Testis (tissue), 3 donors: ENCODE results near the gene RASA3. TPM values are rescaled to one million over a fixed set of nuclear protein-coding genes. Genes with fewer than 3 reads are reported as not detected.

Source experiments
- DNase-seq: peaks from one replicate; pipeline ENCODE4 v3.0.0-alpha.2; 2019
- H3K27ac ChIP-seq, 2 donors: fragments of 200-600 bp; sonication (generic); one replicate each; pipeline ENCODE4 v1.5.1; 2019
- H3K27me3 ChIP-seq: fragments of 200-600 bp; sonication (generic); one replicate; pipeline ENCODE4 v1.5.1; 2019
- H3K36me3 ChIP-seq: fragments of 200-600 bp; sonication (generic); one replicate; pipeline ENCODE4 v1.5.1; 2017; ENCODE audit warnings: low read depth; ENCODE audit errors: missing control alignments
- H3K4me1 ChIP-seq: fragments of 200-600 bp; sonication (generic); one replicate; pipeline ENCODE4 v1.5.1; 2019
- H3K4me3 ChIP-seq, 2 donors: fragments of 200-600 bp; sonication (generic); one replicate each; pipeline ENCODE4 v1.5.1; 2017 to 2019
- H3K9me3 ChIP-seq: fragments of 200-600 bp; sonication (generic); one replicate; pipeline ENCODE4 v1.5.1; 2017
- CTCF ChIP-seq, 3 experiments: fragments of 450-650 bp in 2 of 3; fragments of 200-600 bp in 1 of 3; sonication (generic) in 1 of 3; IDR thresholded peaks; one replicate each; pipeline ENCODE4 v1.5.1; 2016 to 2019; ENCODE audit warnings: antibody characterized with exemption in 3 of 3, mild to moderate bottlenecking in 2 of 3, moderate library complexity in 1 of 3
- POLR2A ChIP-seq: fragments of 450-650 bp; IDR thresholded peaks from one replicate; pipeline ENCODE4 v1.6.1; 2017; ENCODE audit warnings: antibody characterized with exemption, mild to moderate bottlenecking, moderate library complexity
- WGBS, 2 donors: methylation state at CpG; one replicate each; pipeline ENCODE4 v1.1.5; 2018; 5-methylcytosine and 5-hydroxymethylcytosine counted together
- intact Hi-C: fragments of 100-400 bp; cut with DNase I; formaldehyde crosslinking; loops from one replicate; pipeline ENCODE4 v1.15.1; 2023; ENCODE audit warnings: low total_unique reads
- polyA plus RNA-seq: library from polyadenylated mRNA; stranded (reverse); fragments of 350-450 nt; fragmentation: Illumina TruSeq; extraction: RNeasy Lipid Tissue Mini Kit (QIAGEN cat#74804); gene quantifications from one replicate; pipeline ENCODE4 v1.2.3, GENCODE V29; 2014; ENCODE audit warnings: low read depth, low replicate concordance; ENCODE audit not compliant: insufficient read depth
- total RNA-seq, 2 donors: library from RNA; depleted of rRNA; stranded (reverse); fragments of >200 nt; gene quantifications; one replicate each; pipeline ENCODE4 v1.2.3, GENCODE V29; 2016

The RASA3 gene
- total and polyA plus RNA-seq, 3 donors from 2014 or later, result 13.2 to 21.6 (median 16.4) TPM

- 79 to 89% methylated on average over 16 to 17 of the region's 17 CpGs for WGBS, 2 donors
- TF ChIP-seq CTCF (IDR thresholded peaks at IDR 0.05), result no peak
- no peak for TF ChIP-seq POLR2A
- H3K9me3 ChIP-seq, result no peaks in the 10 kb centered on the region
- H3K4me1 ChIP-seq, result no peaks in the 10 kb centered on the region
- DNase-seq, result no peak
- H3K27me3 ChIP-seq, result no peaks in the 10 kb centered on the region
- no peaks in the 10 kb centered on the region for H3K36me3 ChIP-seq
- H3K4me3 ChIP-seq, result no peak overlapping the region
- intact Hi-C loops, result no loop called here
- H3K27ac ChIP-seq, result no peak overlapping the region
These were observed 163.7 kb downstream of the RASA3 start for GRCh38 chr13:113968463-113969310.

- TF ChIP-seq POLR2A, result no peak
- no peak for TF ChIP-seq CTCF (IDR thresholded peaks at IDR 0.05)
- no peak overlapping the region for H3K27ac ChIP-seq
- no peaks in the 10 kb centered on the region for H3K4me1 ChIP-seq
- 84 to 93% methylated on average over 16 to 20 of the region's 20 CpGs for WGBS, 2 donors
- no peak for DNase-seq
- H3K4me3 ChIP-seq, result no peak overlapping the region
- no peaks in the 10 kb centered on the region for H3K27me3 ChIP-seq
- intact Hi-C loops, result no loop called here
- no peaks in the 10 kb centered on the region for H3K9me3 ChIP-seq
- no peaks in the 10 kb centered on the region for H3K36me3 ChIP-seq
These were observed 164.5 kb downstream of the RASA3 start for GRCh38 chr13:113967729-113968462.

- no peak for DNase-seq
- Histone ChIP-seq H3K4me1 (no peaks in the 10 kb centered on the region), H3K9me3 (no peaks in the 10 kb centered on the region), H3K27me3 (no peaks in the 10 kb centered on the region), H3K27ac (no peak overlapping the region), H3K4me3 (no peak overlapping the region), H3K36me3 (no peaks in the 10 kb centered on the region)
- 93 to 97% methylated on average over 9 of the region's 9 CpGs for WGBS, 2 donors
- intact Hi-C loops, result no loop called here
- TF ChIP-seq POLR2A, result no peak
- TF ChIP-seq CTCF (IDR thresholded peaks at IDR 0.05), result no peak
These were observed 165.2 kb downstream of the RASA3 start for GRCh38 chr13:113967206-113967720.

- no peak for DNase-seq
- WGBS, 2 donors, result 97% methylated on average over 5 of the region's 5 CpGs
- Histone ChIP-seq H3K36me3 (no peaks in the 10 kb centered on the region), H3K9me3 (no peaks in the 10 kb centered on the region), H3K4me1 (no peaks in the 10 kb centered on the region), H3K27me3 (no peaks in the 10 kb centered on the region), H3K27ac (no peak overlapping the region), H3K4me3 (no peak overlapping the region)
- intact Hi-C loops, result no loop called here
- TF ChIP-seq CTCF (IDR thresholded peaks at IDR 0.05) (no peak), POLR2A (no peak)
These were observed 166.2 kb downstream of the RASA3 start for GRCh38 chr13:113965968-113966884.
